HG02623 (cell line): ENCODE data around the gene GOLGA6L2.
"Not testable (repeated sequence)": the region's sequence is repeated elsewhere in the genome, so short reads cannot be mapped to it uniquely, and the experiment has no call there.

ENCODE experiments used
- ATAC-seq: cut with Tn5 transposase; IDR thresholded peaks from one replicate; pipeline ENCODE4 v1.9.1; 2021; ENCODE audit warnings: moderate library complexity; ENCODE audit not compliant: unreplicated experiment

The GOLGA6L2 gene

GRCh38 chr15:23425327-23425726, 21.7 kb downstream of the GOLGA6L2 start:
- not testable (repeated sequence) for ATAC-seq

GRCh38 chr15:23424111-23424904, 22.7 kb downstream of the GOLGA6L2 start:
- no peak for ATAC-seq

- no peak for ATAC-seq
Measured at GRCh38 chr15:23422946-23423708, 23.9 kb downstream of the GOLGA6L2 start.

- no peak for ATAC-seq
Measured at GRCh38 chr15:23422099-23422945, 24.7 kb downstream of the GOLGA6L2 start.

- ATAC-seq, result no peak
Measured at GRCh38 chr15:23420806-23421575, 26.1 kb downstream of the GOLGA6L2 start.

DNA sequence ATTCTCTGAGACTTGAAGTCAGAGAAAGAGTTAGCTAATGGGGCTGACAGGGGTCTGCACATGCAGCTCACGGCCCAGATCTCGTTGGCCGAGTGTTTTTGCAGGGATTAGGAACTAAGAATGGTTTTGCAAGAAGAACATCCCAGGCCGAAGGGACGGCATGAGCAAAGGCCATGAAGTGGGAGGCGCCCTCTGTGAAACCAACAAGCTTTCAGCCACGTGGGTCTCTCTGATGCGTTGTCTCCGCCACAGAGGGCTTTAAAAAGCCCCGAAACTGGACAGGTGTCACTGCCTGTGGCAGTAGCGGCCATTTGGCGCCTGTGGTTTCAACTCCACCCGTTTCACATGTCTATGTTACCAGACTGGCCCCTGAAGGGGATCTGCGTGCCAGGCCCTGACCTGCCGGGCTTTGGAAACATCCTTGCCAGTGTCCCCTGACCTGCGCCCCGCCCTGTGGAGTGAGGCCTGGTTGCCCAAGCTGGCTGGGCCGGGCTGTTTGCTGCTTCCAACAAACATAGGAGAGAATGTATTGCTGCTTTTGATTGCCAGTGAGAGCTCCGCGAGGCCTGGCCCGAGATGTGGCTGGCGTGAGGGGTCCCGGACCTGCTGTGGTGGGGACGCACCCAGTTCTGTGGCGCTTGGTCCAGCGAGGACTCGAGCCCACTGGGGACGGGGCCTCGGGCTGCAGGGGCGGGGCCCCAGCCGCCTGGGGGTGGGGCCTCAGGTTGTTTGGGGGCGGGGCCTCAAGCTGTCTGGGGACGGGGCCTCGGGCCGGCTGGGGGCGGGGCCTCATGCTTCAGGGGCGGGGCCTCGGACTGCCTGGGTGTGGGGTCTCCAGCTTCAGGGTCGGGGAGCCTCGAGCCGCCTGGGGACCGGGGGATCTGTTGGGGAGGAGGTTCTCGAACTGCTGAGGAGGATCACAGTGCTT, 30.4 kb downstream of the GOLGA6L2 start:
- ATAC-seq, result no peak

GRCh38 chr15:23415866-23416265, 31.2 kb downstream of the GOLGA6L2 start:
- not testable (repeated sequence) for ATAC-seq

DNA sequence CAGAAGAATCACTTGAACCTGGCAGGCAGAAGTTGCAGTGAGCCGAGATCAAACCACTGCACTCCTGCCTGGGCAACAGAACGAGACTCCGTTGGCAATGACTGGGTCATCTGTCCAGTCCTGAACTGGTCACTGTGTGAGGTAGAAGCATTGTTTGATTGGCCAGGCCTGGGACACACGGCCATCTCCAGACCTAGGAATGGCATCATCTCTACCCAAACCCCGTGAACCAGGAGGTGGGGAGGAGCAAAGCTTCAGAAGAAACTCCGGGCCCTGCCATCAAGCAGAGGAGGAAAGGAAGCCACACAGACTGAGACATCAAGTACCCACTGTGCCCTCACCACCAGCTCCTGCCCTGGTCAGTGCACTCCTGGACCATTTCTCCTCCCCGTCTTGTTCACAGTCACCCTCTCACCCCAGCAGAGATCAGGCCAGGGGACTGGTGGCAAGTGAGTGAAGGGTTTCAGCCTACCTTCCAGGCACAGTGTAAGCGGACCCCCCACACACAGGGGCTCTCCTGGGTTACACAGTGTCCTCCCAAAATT, 31.6 kb downstream of the GOLGA6L2 start:
- ATAC-seq, result no peak

GRCh38 chr15:23412881-23413600, 34.0 kb downstream of the GOLGA6L2 start:
- ATAC-seq, result not testable (repeated sequence)

GRCh38 chr15:23411841-23412240, 35.2 kb downstream of the GOLGA6L2 start:
- ATAC-seq, result no peak

GRCh38 chr15:23403550-23403949, 43.5 kb downstream of the GOLGA6L2 start:
- no peak for ATAC-seq

DNA sequence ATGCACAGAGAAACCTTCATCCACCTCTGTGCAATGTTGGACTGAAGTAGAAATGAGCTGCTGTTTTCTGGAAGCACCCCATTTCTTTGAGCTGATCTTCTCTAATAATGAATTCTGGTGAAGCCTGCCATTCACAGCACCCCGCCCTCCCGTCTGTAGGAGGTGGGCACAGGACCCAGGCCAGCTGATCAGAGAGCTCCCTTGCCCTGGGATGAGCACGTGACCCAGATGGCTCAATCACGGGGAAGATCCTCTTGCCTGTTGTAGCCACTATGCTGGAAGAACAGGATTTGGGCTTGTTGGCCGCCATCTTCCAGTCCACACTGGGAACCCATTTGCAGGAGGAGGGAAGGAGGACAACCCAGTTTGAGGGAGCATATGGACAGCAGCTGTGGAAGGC, 44.5 kb downstream of the GOLGA6L2 start:
- no peak for ATAC-seq

- no peak for ATAC-seq
Measured at GRCh38 chr15:23402140-23402539, 44.9 kb downstream of the GOLGA6L2 start.

GRCh38 chr15:23401627-23402026, 45.4 kb downstream of the GOLGA6L2 start:
- ATAC-seq, result no peak

DNA sequence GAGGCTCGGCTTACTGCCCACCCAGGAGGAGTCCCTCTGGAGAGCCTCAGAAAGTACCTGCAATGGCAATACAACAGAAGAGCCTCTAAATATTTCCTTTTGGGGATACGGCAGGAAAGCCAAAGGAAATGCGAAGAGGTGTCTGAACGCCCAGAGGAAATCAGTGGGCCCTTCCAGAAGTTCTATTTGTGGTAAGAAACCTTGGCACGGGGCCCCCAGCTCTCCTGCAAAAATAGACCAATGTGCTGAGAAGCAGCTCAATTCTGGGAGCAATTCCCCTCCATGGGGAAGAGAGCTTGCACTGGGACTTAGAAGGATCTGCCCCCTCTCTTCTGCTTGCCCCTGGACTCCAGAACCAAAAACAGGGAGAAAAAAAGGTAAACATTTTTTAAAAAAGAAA, 47.8 kb downstream of the GOLGA6L2 start:
- ATAC-seq, result not testable (repeated sequence)

GRCh38 chr15:23398357-23398756, 48.7 kb downstream of the GOLGA6L2 start:
- not testable (repeated sequence) for ATAC-seq

GRCh38 chr15:23397779-23398178, 49.3 kb downstream of the GOLGA6L2 start:
- no peak for ATAC-seq

DNA sequence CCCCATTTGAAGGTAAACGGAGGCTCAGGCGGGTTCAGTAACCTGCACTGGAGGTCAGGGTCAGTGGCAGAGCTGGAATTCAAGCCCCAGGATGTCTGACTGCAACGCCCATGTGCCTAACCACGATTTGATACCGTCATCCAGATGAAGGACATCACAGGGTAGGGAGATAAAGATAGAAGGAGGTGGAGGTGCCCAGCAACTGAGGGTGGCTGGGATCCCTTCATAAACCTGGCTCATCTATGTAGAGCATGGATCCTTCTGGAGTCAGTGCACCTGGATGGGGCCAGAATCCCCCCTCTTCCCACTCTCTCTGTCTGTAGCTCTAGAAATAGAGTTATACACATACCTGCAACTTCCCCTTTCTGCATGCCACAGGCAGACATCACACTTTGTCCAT, 51.2 kb downstream of the GOLGA6L2 start:
- ATAC-seq, result no peak
